Psoas muscle (tissue), 8 donors: ENCODE measurements around the gene KLF16. TPM values are rescaled to one million over a fixed set of nuclear protein-coding genes. Genes with fewer than 3 reads are reported as not detected.

Experiments
- ATAC-seq, 4 donors: fragments of 200-7000 bp; cut with Tn5 transposase; one replicate each; pipeline ENCODE4 v1.9.1; 2020; ENCODE audit warnings: moderate library complexity in 3 of 4, mild to moderate bottlenecking in 2 of 4
- DNase-seq, 2 donors: peaks; one replicate each; pipeline ENCODE4 v3.0.0-alpha.2; 2020
- H3K27ac ChIP-seq: fragments of 200-600 bp; one replicate; pipeline ENCODE4 v1.8.0; 2022
- H3K27me3 ChIP-seq, 3 donors: fragments of 200-600 bp in 1 of 3; one replicate each; pipeline versions ENCODE4 v1.6.1 to v1.8.0; 2013 to 2022; ENCODE audit warnings: low read length in 2 of 3, mild to moderate bottlenecking in 2 of 3, moderate library complexity in 1 of 3; ENCODE audit not compliant: insufficient read depth in 3 of 3
- H3K36me3 ChIP-seq, 2 donors: fragments of 200-600 bp in 1 of 2; one replicate each; pipeline versions ENCODE4 v1.6.1 to v1.8.0; 2013 to 2022; ENCODE audit warnings: low read depth in 1 of 2, mild to moderate bottlenecking in 1 of 2, moderate library complexity in 1 of 2; ENCODE audit not compliant: insufficient read depth in 1 of 2
- H3K4me1 ChIP-seq: fragments of 200-600 bp; one replicate; pipeline ENCODE4 v1.8.0; 2022
- H3K4me3 ChIP-seq: fragments of 200-600 bp; one replicate; pipeline ENCODE4 v1.8.0; 2022; ENCODE audit warnings: mild to moderate bottlenecking
- H3K9me3 ChIP-seq: fragments of 200-600 bp; one replicate; pipeline ENCODE4 v1.8.0; 2022
- CTCF ChIP-seq: fragments of 200-600 bp; IDR thresholded peaks from one replicate; pipeline ENCODE4 v1.8.0; 2022; ENCODE audit warnings: antibody characterized with exemption
- WGBS, 3 donors: extraction: QIAGEN DNeasy Blood & Tissue Kit; methylation state at CpG; one replicate each; pipeline versions ENCODE4 v1.1.6 to v1.1.7; 2013; 5-methylcytosine and 5-hydroxymethylcytosine counted together
- intact Hi-C, 2 donors: fragments of 100-400 bp; cut with DNase I; formaldehyde crosslinking; loops; one replicate each; pipeline versions ENCODE4 v1.11.0 to v1.14.2; 2022
- polyA plus RNA-seq, 3 donors: library from polyadenylated mRNA; stranded (reverse); fragments of 200-250 nt; gene quantifications; one replicate each; pipeline ENCODE4 v1.2.3, GENCODE V29; 2013
- total RNA-seq, 4 donors: library from RNA; stranded (reverse); fragmentation: NEBNext Ultra II Directional in 2 of 4; extraction: Animal tissue kit (Norgen Biotek cat#: 25700) in 2 of 4; gene quantifications; one replicate each; pipeline versions ENCODE4 v1.2.1 to v1.2.4, GENCODE V29; 2021 to 2023
- donor health status: healthy with polysubstance abuse.
- donor health status: DM: no; HTN: no; CAD: no; lungs with moderate emphysema.
- donor health status: Bipolar disorder and iron deficiency.
- donor health status: healthy.
- donor health status: DM: yes; HTN: yes; CAD: no.
- donor health status: DM: no; HTN: no; CAD: no.
- donor health status: DM: no; HTN: no; CAD: no.
- donor health status: DM: yes; HTN: yes; CAD: no.

KLF16 gene
- total and polyA plus RNA-seq, 7 donors, result 2.2 to 13.0 (median 3.3) TPM

- H3K4me3 ChIP-seq, result no peak overlapping the region
These were observed 7.8 kb upstream of the KLF16 start for GRCh38 chr19:1871140-1871597.

GRCh38 chr19:1868971-1869370 lies 5.6 kb upstream of the KLF16 start:
- no peak for TF ChIP-seq CTCF
- H3K4me1 ChIP-seq, result peaks cover 19% of the 10 kb centered on the region
- ATAC-seq (no peak), DNase-seq (no peak)
- H3K9me3 ChIP-seq, result no peaks in the 10 kb centered on the region
- no peaks in the 10 kb centered on the region for H3K27me3 ChIP-seq
- H3K4me3 ChIP-seq, result no peak overlapping the region
- intact Hi-C loops, result no loop called here
- H3K27ac ChIP-seq, result no peak overlapping the region
- peaks cover 0 to 13% of the 10 kb centered on the region in 2 donors for H3K36me3 ChIP-seq
- 63 to 66% (median 64%) methylated on average over 7 of the region's 7 CpGs for WGBS, 3 donors

More at GRCh38 chr19:1871140-1871597, 7.8 kb upstream of the KLF16 start:
- TF ChIP-seq CTCF, result no peak
- 85 to 91% (median 86%) methylated on average over 15 of the region's 15 CpGs for WGBS, 3 donors
- intact Hi-C loops, result no loop called here
- no peak overlapping the region for H3K27ac ChIP-seq
- DNase-seq, result no peak
- H3K27me3 ChIP-seq, result no peaks in the 10 kb centered on the region
- peaks cover 0 to 13% of the 10 kb centered on the region in 2 donors for H3K36me3 ChIP-seq
- no peaks in the 10 kb centered on the region for H3K9me3 ChIP-seq
- peaks cover 31% of the 10 kb centered on the region for H3K4me1 ChIP-seq
- ATAC-seq, result no peak

GRCh38 chr19:1867349-1867724 lies 4.0 kb upstream of the KLF16 start:
- Histone ChIP-seq H3K4me1 (peaks cover 4% of the 10 kb centered on the region), H3K27ac (no peak overlapping the region), H3K4me3 (no peak overlapping the region), H3K9me3 (no peaks in the 10 kb centered on the region), H3K27me3 (no peaks in the 10 kb centered on the region), H3K36me3 (peaks cover 0 to 13% of the 10 kb centered on the region in 2 donors)
- WGBS, 3 donors, result 89 to 91% (median 90%) methylated on average over 9 of the region's 9 CpGs
- DNase-seq, result no peak
- no peak for TF ChIP-seq CTCF
- ATAC-seq, result no peak
- intact Hi-C loops, result no loop called here

GRCh38 chr19:1866693-1867348 lies 3.4 kb upstream of the KLF16 start:
- H3K4me3 ChIP-seq, result no peak overlapping the region
- peaks cover 6% of the 10 kb centered on the region for H3K4me1 ChIP-seq
- peaks cover 0 to 12% of the 10 kb centered on the region in 2 donors for H3K36me3 ChIP-seq
- no peak for ATAC-seq
- 80 to 86% (median 84%) methylated on average over 8 of the region's 8 CpGs for WGBS, 3 donors
- H3K27ac ChIP-seq, result no peak overlapping the region
- DNase-seq, result no peak
- intact Hi-C loops, result no loop called here
- H3K9me3 ChIP-seq, result no peaks in the 10 kb centered on the region
- no peaks in the 10 kb centered on the region for H3K27me3 ChIP-seq
- TF ChIP-seq CTCF, result no peak
